Heart left ventricle (tissue), 16 donors: Measurements from ENCODE around the gene NUFIP2. TPM values are rescaled to one million over a fixed set of nuclear protein-coding genes. Genes with fewer than 3 reads are reported as not detected.

Source experiments
- ATAC-seq, 4 donors: fragments of 200-7000 bp; cut with Tn5 transposase; one replicate each; pipeline ENCODE4 v1.9.1; 2020 to 2022; ENCODE audit warnings: moderate library complexity in 4 of 4, mild to moderate bottlenecking in 3 of 4, moderate number of reproducible peaks in 1 of 4
- DNase-seq, 5 donors: peaks; one replicate each; pipeline ENCODE4 v3.0.0-alpha.2; 2020
- H3K27ac ChIP-seq, 12 donors: fragments of 200-600 bp; sonication (generic) in 4 of 12; one replicate each; pipeline versions ENCODE4 v1.5.0 to v1.8.0; 2016 to 2022; ENCODE audit warnings: mild to moderate bottlenecking in 2 of 12
- H3K27me3 ChIP-seq, 9 donors: fragments of 200-600 bp; sonication (generic) in 2 of 9; one replicate each; pipeline versions ENCODE4 v1.5.1 to v1.8.0; 2016 to 2022; ENCODE audit warnings: mild to moderate bottlenecking in 3 of 9
- H3K36me3 ChIP-seq, 9 donors: fragments of 200-600 bp; sonication (generic) in 2 of 9; one replicate each; pipeline versions ENCODE4 v1.5.0 to v1.8.0; 2018 to 2022; ENCODE audit warnings: mild to moderate bottlenecking in 2 of 9
- H3K4me1 ChIP-seq, 12 donors: fragments of 200-600 bp; sonication (generic) in 4 of 12; one replicate each; pipeline versions ENCODE4 v1.5.0 to v1.8.0; 2016 to 2022; ENCODE audit warnings: mild to moderate bottlenecking in 3 of 12
- H3K4me3 ChIP-seq, 12 donors: fragments of 200-600 bp; sonication (generic) in 4 of 12; one replicate each; pipeline versions ENCODE4 v1.5.0 to v1.8.0; 2017 to 2022; ENCODE audit warnings: mild to moderate bottlenecking in 9 of 12, moderate library complexity in 4 of 12
- H3K9me3 ChIP-seq, 12 donors: fragments of 200-600 bp; sonication (generic) in 4 of 12; one replicate each; pipeline versions ENCODE4 v1.5.0 to v1.8.0; 2016 to 2022; ENCODE audit warnings: mild to moderate bottlenecking in 1 of 12
- CTCF ChIP-seq, 12 donors: fragments of 200-600 bp; sonication (generic) in 4 of 12; IDR thresholded peaks; one replicate each; pipeline versions ENCODE4 v1.5.0 to v1.8.0; 2018 to 2022; ENCODE audit warnings: antibody characterized with exemption in 12 of 12, mild to moderate bottlenecking in 5 of 12
- POLR2A ChIP-seq, 2 donors: fragments of 450-650 bp; IDR thresholded peaks; one replicate each; pipeline ENCODE4 v1.6.1; 2017; ENCODE audit warnings: antibody characterized with exemption in 2 of 2, mild to moderate bottlenecking in 2 of 2, moderate library complexity in 2 of 2
- WGBS, 4 donors: extraction: QIAGEN DNeasy Blood & Tissue Kit in 2 of 4; methylation state at CpG; one replicate each; pipeline versions ENCODE4 v1.1.5 to v1.1.7; 2013 to 2018; 5-methylcytosine and 5-hydroxymethylcytosine counted together
- intact Hi-C, 10 donors: fragments of 100-400 bp; cut with DNase I; formaldehyde crosslinking; loops; one replicate each; pipeline versions ENCODE4 v1.11.1 to v1.14.2; 2022
- polyA plus RNA-seq, 2 donors: library from polyadenylated mRNA; stranded (reverse); fragments of 200-250 nt; gene quantifications; one replicate each; pipeline ENCODE4 v1.2.3, GENCODE V29; 2013
- total RNA-seq, 9 donors: library from RNA; depleted of rRNA in 2 of 9; stranded (reverse); fragments of >200 nt in 2 of 9; fragmentation: NEBNext Ultra II Directional in 3 of 9; extraction: Animal tissue kit (Norgen Biotek cat#: 25700) in 3 of 9; gene quantifications; one replicate each; pipeline versions ENCODE4 v1.1.0 to v1.2.4, GENCODE V29; 2016 to 2023
- donor health status: ischemic (EF 13 %, LVEDD 7.1; RV severe dilation, severe dysfunction).
- donor health status: healthy with polysubstance abuse.
- donor health status: DM: no; HTN: yes; CAD: no.
- donor health status: DM: no; HTN: no; CAD: no.
- donor health status: ischemic (EF 25% LVEDD 6.9; RV normal size, moderate dysfunction).
- donor health status: ischemic (EF 25% LVEDD 5.7; RV mildly dilated, moderate dysfunction).
- donor health status: healthy.
- donor health status: DM: yes; HTN: yes; CAD: no.
- donor health status: ischemic (EF 35%, LVEDD 5.7; RV mildly dilated, moderate dysfunction).
- donor health status: nonischemic (EF 11% LVEDD 7.7; RV severe dilation, severe dysfunction).
- donor health status: DM: yes; HTN: yes; CAD: no.
- donor health status: PGD.
- donor health status: ischemic (EF 29% LVEDD 5.4; RV normal size, mild dysfunction).
- donor health status: nonischemic (EF 23%, LVEDD 6.1; RV moderate dilation, normal function).

NUFIP2 gene
- total and polyA plus RNA-seq, 11 donors = 8.4 to 51.5 (median 29.9) TPM

- 89 to 91% (median 89%) methylated on average over 5 of the region's 5 CpGs for WGBS, 4 donors
- Histone ChIP-seq H3K27me3 (no peaks in the 10 kb centered on the region), H3K36me3 (no peaks in the 10 kb centered on the region), H3K9me3 (no peaks in the 10 kb centered on the region), H3K4me1 (peaks cover 0 to 10% (median 5%) of the 10 kb centered on the region in 12 donors), H3K4me3 (no peak overlapping the region), H3K27ac (no peak overlapping the region)
- intact Hi-C loops = loop anchor here in 5 of 10 donors (5.0 kb wide), 4 partner anchors 35 to 95 kb away; partner anchors contain the start of gene MYO18A (in 4 of the 5)
- ATAC-seq (no peak), DNase-seq (no peak)
- no peak for TF ChIP-seq POLR2A (IDR thresholded peaks at IDR 0.05)
- no peak for TF ChIP-seq CTCF (IDR thresholded peaks at IDR 0.05)
Measured at GRCh38 chr17:29216856-29217255, 77.1 kb downstream of the NUFIP2 start.

DNA sequence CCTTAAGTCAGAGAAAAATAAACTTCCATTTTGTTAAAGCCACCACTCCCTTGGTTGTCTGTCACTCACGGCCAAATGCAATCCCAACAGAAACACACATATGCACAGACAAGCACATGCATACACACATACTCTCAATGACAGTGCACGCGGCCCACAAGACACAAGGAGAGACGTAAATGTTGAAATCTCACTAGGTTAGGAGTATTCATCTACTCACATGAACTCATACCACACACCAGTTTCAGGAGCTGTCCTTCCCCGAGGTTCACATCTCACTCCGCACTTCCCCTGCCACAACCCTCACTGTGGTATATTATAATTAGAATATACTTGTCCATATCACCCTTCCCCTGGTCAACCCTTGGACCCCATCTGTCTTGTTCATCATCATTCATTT lies 77.8 kb downstream of the NUFIP2 start:
- ATAC-seq = no peak
- no peaks in the 10 kb centered on the region for H3K27me3 ChIP-seq
- TF ChIP-seq CTCF (IDR thresholded peaks at IDR 0.05) = no peak
- no peak for TF ChIP-seq POLR2A (IDR thresholded peaks at IDR 0.05)
- no peak for DNase-seq
- no peaks in the 10 kb centered on the region for H3K36me3 ChIP-seq
- no peak overlapping the region for H3K4me3 ChIP-seq
- WGBS, 4 donors = 84 to 86% (median 85%) methylated on average over 6 of the region's 6 CpGs
- peaks cover 0 to 10% (median 5%) of the 10 kb centered on the region in 12 donors for H3K4me1 ChIP-seq
- H3K27ac ChIP-seq = no peak overlapping the region
- intact Hi-C loops = loop anchor here in 5 of 10 donors (5.0 kb wide), 4 partner anchors 34 to 94 kb away; partner anchors contain the start of gene MYO18A (in 4 of the 5)
- no peaks in the 10 kb centered on the region for H3K9me3 ChIP-seq

GRCh38 chr17:29215717-29216116 lies 78.2 kb downstream of the NUFIP2 start:
- 80 to 84% (median 81%) methylated on average over 4 of the region's 4 CpGs for WGBS, 4 donors

GRCh38 chr17:29215174-29215573 lies 78.8 kb downstream of the NUFIP2 start:
- intact Hi-C loops = loop anchor here in 5 of 10 donors (5.0 kb wide), 4 partner anchors 33 to 93 kb away; partner anchors contain the start of gene MYO18A (in 4 of the 5)
- ATAC-seq = no peak
- 85 to 94% (median 88%) methylated on average over 10 of the region's 10 CpGs for WGBS, 4 donors

More at GRCh38 chr17:29215717-29216116, 78.2 kb downstream of the NUFIP2 start:
- DNase-seq = no peak
- intact Hi-C loops = loop anchor here in 5 of 10 donors (5.0 kb wide), 4 partner anchors 33 to 93 kb away; partner anchors contain the start of gene MYO18A (in 4 of the 5)
- H3K27me3 ChIP-seq = no peaks in the 10 kb centered on the region
- no peaks in the 10 kb centered on the region for H3K36me3 ChIP-seq
- peaks cover 0 to 10% (median 5%) of the 10 kb centered on the region in 12 donors for H3K4me1 ChIP-seq
- H3K4me3 ChIP-seq = no peak overlapping the region
- ATAC-seq = no peak
- H3K9me3 ChIP-seq = no peaks in the 10 kb centered on the region
- no peak overlapping the region for H3K27ac ChIP-seq
- TF ChIP-seq CTCF (IDR thresholded peaks at IDR 0.05) = no peak
- no peak for TF ChIP-seq POLR2A (IDR thresholded peaks at IDR 0.05)

More at GRCh38 chr17:29215174-29215573, 78.8 kb downstream of the NUFIP2 start:
- DNase-seq = no peak
- peaks cover 0 to 10% (median 5%) of the 10 kb centered on the region in 12 donors for H3K4me1 ChIP-seq
- H3K9me3 ChIP-seq = no peaks in the 10 kb centered on the region
- H3K27me3 ChIP-seq = no peaks in the 10 kb centered on the region
- no peak overlapping the region for H3K4me3 ChIP-seq
- TF ChIP-seq CTCF (IDR thresholded peaks at IDR 0.05) = no peak
- TF ChIP-seq POLR2A (IDR thresholded peaks at IDR 0.05) = no peak
- no peak overlapping the region for H3K27ac ChIP-seq
- H3K36me3 ChIP-seq = no peaks in the 10 kb centered on the region
